Cardiac ventricle fibroblast (primary cell): Measurements from ENCODE around the gene CASP12. TPM values are rescaled to one million over a fixed set of nuclear protein-coding genes. Genes with fewer than 3 reads are reported as not detected.

Source experiments
- total RNA-seq: library from RNA; depleted of rRNA; stranded (reverse); fragments of >200 nt; gene quantifications from 2 replicates; pipeline ENCODE4 v1.2.3, GENCODE V29; 2015

The CASP12 gene
- total RNA-seq = not detected in 2 replicates

DNA sequence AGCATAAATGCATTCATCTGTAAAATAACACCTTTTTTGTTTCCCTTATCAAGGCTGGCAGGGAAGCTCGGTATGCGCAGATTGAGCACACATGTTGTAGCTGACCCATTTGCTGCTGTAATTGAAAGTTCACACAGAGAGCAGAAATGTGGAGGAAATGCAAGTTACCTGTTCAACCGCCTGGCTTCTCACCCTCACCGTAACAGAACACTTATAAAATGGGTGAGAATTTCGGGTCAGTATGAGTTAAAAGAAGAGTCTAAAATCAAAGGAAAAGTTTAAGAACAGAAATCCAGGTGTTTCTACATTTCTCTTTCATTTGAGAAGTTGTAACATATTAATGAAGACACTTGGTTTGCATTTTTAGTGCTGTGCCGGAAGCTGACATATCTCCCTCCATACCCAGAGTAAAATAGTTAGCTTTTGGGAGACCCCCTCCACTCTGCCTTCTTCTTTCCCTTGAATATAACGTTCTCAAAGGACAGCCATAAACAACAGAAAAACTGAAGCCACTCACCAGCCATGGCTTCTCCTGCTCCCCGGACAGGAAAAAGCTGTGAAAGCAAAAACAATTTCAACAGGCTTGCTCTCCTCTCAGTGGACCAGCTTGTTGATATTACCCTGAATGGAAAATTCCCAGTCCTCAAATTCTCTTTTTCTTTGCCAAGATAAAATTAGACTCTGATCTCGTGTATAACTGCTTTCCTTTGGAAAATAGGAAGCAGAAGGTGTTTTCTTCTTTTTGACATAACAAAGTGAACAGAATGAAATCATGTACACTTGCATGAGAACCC is at the start of gene CASP12:
Gene CASP12, minus strand, starts transcription at position 570 of the 794 bp plus-strand sequence.

Other genes with a start within 250 kb of the CASP12 start
- gene CASP4, start 70.1 kb upstream of the CASP12 start, total RNA-seq = 108 and 112 TPM in 2 replicates
- gene CASP5, start 124.7 kb upstream of the CASP12 start, total RNA-seq = not detected in 2 replicates
- 8.5 and 15.7 TPM in 2 replicates for gene CASP1, start 136.7 kb upstream of the CASP12 start, total RNA-seq
- gene CARD16, start 146.9 kb upstream of the CASP12 start, total RNA-seq = 2.7 and 6.5 TPM in 2 replicates
- gene CARD18, start 241.3 kb upstream of the CASP12 start, total RNA-seq = not detected in 2 replicates